Measurements from ENCODE around the gene ZNF597. TPM values are rescaled to one million over a fixed set of nuclear protein-coding genes. Genes with fewer than 3 reads are reported as not detected.

ZNF597 gene
- total and polyA plus RNA-seq, 10 of the 15 experiments (the other 5 are each of a cell fraction or from before 2014, with no cell fraction given): 0.80 to 2.8 (median 2.0) TPM

GRCh38 chr16:3400779-3401688, 42.3 kb downstream of the ZNF597 start, which contains the start of the genes ZNF174 and ZSCAN32 (continued):
- TF ChIP-seq, protein P1, sequence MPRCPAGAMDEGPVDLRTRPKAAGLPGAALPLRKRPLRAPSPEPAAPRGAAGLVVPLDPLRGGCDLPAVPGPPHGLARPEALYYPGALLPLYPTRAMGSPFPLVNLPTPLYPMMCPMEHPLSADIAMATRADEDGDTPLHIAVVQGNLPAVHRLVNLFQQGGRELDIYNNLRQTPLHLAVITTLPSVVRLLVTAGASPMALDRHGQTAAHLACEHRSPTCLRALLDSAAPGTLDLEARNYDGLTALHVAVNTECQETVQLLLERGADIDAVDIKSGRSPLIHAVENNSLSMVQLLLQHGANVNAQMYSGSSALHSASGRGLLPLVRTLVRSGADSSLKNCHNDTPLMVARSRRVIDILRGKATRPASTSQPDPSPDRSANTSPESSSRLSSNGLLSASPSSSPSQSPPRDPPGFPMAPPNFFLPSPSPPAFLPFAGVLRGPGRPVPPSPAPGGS (IDR thresholded peaks at IDR 0.05; ENCODE audit: borderline replicate concordance, insufficient read depth, low read depth, low read length, poor library complexity, severe bottlenecking): no peak
- TF ChIP-seq KLF5 (IDR thresholded peaks at IDR 0.05; ENCODE audit: partially characterized antibody) (peak; percentile 89), TCF3 (IDR thresholded peaks at IDR 0.05; ENCODE audit: borderline replicate concordance, insufficient read depth, low read depth, low read length) (peak; percentile 62; the same call in 1 of the 2 replicates), YY1 (IDR thresholded peaks at IDR 0.05; ENCODE audit: low read depth, low read length) (peak; percentile 62), SREBF1 (IDR thresholded peaks at IDR 0.05; ENCODE audit: low read length) (no peak), SIN3A (IDR thresholded peaks at IDR 0.05; ENCODE audit: low read depth, low read length) (peak; percentile 72; the same call in 1 of the 2 replicates), RELB (IDR thresholded peaks at IDR 0.05; ENCODE audit: low read depth) (peak; percentile 96), FOXK2 (IDR thresholded peaks at IDR 0.05) (peak; percentile 42; the same call in 1 of the 2 replicates), CHD2 (IDR thresholded peaks at IDR 0.05; ENCODE audit: borderline replicate concordance, low read depth, low read length) (peak; percentile 96), PAX8 (IDR thresholded peaks at IDR 0.05) (no peak), TCF12 (IDR thresholded peaks at IDR 0.05; ENCODE audit: low read depth, low read length) (no peak), RUNX3 (IDR thresholded peaks at IDR 0.05; ENCODE audit: low read length) (peak; percentile 17; the same call in 1 of the 2 replicates), EP300 (IDR thresholded peaks at IDR 0.05; ENCODE audit: borderline replicate concordance in 1 of 2, control insufficient read depth in 1 of 2, low read depth in 2 of 2, low read length in 2 of 2) (no peak), ZNF24 (IDR thresholded peaks at IDR 0.05) (peak; percentile 69; the same call in 1 of the 2 replicates), E2F4 (IDR thresholded peaks at IDR 0.05; ENCODE audit: low read depth, low read length) (no peak), RFX5 (IDR thresholded peaks at IDR 0.05; ENCODE audit: low read depth, low read length) (peak; percentile 30; the same call in 1 of the 2 replicates), GABPA (IDR thresholded peaks at IDR 0.05; ENCODE audit: low read depth) (peak; percentile 79), SMAD5 (IDR thresholded peaks at IDR 0.05; ENCODE audit: low read depth) (peak; percentile 64; the same call in 1 of the 2 replicates)
- TF ChIP-seq, protein P2, sequence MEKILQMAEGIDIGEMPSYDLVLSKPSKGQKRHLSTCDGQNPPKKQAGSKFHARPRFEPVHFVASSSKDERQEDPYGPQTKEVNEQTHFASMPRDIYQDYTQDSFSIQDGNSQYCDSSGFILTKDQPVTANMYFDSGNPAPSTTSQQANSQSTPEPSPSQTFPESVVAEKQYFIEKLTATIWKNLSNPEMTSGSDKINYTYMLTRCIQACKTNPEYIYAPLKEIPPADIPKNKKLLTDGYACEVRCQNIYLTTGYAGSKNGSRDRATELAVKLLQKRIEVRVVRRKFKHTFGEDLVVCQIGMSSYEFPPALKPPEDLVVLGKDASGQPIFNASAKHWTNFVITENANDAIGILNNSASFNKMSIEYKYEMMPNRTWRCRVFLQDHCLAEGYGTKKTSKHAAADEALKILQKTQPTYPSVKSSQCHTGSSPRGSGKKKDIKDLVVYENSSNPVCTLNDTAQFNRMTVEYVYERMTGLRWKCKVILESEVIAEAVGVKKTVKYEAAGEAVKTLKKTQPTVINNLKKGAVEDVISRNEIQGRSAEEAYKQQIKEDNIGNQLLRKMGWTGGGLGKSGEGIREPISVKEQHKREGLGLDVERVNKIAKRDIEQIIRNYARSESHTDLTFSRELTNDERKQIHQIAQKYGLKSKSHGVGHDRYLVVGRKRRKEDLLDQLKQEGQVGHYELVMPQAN (conservative IDR thresholded peaks at IDR 0.05): peak; percentile 90
- TF ChIP-seq, protein P3, sequence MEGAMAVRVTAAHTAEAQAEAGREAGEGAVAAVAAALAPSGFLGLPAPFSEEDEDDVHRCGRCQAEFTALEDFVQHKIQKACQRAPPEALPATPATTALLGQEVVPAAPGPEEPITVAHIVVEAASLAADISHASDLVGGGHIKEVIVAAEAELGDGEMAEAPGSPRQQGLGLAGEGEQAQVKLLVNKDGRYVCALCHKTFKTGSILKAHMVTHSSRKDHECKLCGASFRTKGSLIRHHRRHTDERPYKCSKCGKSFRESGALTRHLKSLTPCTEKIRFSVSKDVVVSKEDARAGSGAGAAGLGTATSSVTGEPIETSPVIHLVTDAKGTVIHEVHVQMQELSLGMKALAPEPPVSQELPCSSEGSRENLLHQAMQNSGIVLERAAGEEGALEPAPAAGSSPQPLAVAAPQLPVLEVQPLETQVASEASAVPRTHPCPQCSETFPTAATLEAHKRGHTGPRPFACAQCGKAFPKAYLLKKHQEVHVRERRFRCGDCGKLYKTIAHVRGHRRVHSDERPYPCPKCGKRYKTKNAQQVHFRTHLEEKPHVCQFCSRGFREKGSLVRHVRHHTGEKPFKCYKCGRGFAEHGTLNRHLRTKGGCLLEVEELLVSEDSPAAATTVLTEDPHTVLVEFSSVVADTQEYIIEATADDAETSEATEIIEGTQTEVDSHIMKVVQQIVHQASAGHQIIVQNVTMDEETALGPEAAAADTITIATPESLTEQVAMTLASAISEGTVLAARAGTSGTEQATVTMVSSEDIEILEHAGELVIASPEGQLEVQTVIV (IDR thresholded peaks at IDR 0.05; ENCODE audit: borderline replicate concordance, partially characterized antibody): peak; percentile 90
